Measurements from ENCODE around the gene BSPH1.
"Not testable (repeated sequence)": the region's sequence is repeated elsewhere in the genome, so short reads cannot be mapped to it uniquely, and the experiment has no call there.

The BSPH1 gene
- 0 to 0.77 (median 0) reads per million in 17 experiments for total RNA-seq

GRCh38 chr19:47992070-47992469 is at the start of gene BSPH1:
Gene BSPH1 (minus strand): TSS chr19:47992170. CDS start chr19:47992081, 89 bp downstream.
- no peak for DNase-seq

- no peak for DNase-seq
Measured at GRCh38 chr19:48036765-48037164, 44.8 kb upstream of the BSPH1 start.

GRCh38 chr19:48033604-48034003 is 41.6 kb upstream of the BSPH1 start:
- no peak for DNase-seq

- no peak for DNase-seq
Measured at GRCh38 chr19:48030073-48030472, 38.1 kb upstream of the BSPH1 start.

GRCh38 chr19:48029431-48029830 is 37.5 kb upstream of the BSPH1 start:
- no peak for DNase-seq

GRCh38 chr19:48025480-48025879 is 33.5 kb upstream of the BSPH1 start:
- no peak for DNase-seq

- no peak for DNase-seq
Measured at GRCh38 chr19:48023518-48023917, 31.5 kb upstream of the BSPH1 start.

- DNase-seq = no peak
Measured at GRCh38 chr19:48023011-48023410, 31.0 kb upstream of the BSPH1 start.

GRCh38 chr19:48020686-48021085 is 28.7 kb upstream of the BSPH1 start:
- peak; percentile 56 to 74 (median 60) for DNase-seq

GRCh38 chr19:48010932-48011758 is 19.2 kb upstream of the BSPH1 start:
- DNase-seq = no peak

- peak in 1 of 4 experiments; percentile 6 for DNase-seq
Measured at GRCh38 chr19:48006762-48007161, 14.8 kb upstream of the BSPH1 start.

- DNase-seq = no peak
Measured at GRCh38 chr19:48004236-48004635, 12.3 kb upstream of the BSPH1 start.

GRCh38 chr19:48000846-48001245 is 8.9 kb upstream of the BSPH1 start:
- DNase-seq = no peak

- DNase-seq = no peak
Measured at GRCh38 chr19:47998800-47999199, 6.8 kb upstream of the BSPH1 start.

- no peak for DNase-seq
Measured at GRCh38 chr19:47996230-47996727, 4.3 kb upstream of the BSPH1 start.

GRCh38 chr19:47994209-47994802 is 2.3 kb upstream of the BSPH1 start, which contains the start of gene ELSPBP1:
Gene ELSPBP1 (plus strand): TSS chr19:47994632. CDS start chr19:48008668, 14,036 bp downstream.
- no peak for DNase-seq

- no peak for DNase-seq
Measured at GRCh38 chr19:47991191-47991808, 670 bp downstream of the BSPH1 start.

GRCh38 chr19:47973529-47973928 is 18.4 kb downstream of the BSPH1 start:
- no peak for DNase-seq

GRCh38 chr19:47955936-47956335 is 36.0 kb downstream of the BSPH1 start:
- DNase-seq = not testable (repeated sequence)

GRCh38 chr19:47952132-47952531 is 39.8 kb downstream of the BSPH1 start:
- DNase-seq = not testable (repeated sequence)

GRCh38 chr19:47949852-47950521 is 42.0 kb downstream of the BSPH1 start:
- not testable (repeated sequence) for DNase-seq

GRCh38 chr19:47928581-47928980 is 63.4 kb downstream of the BSPH1 start:
- DNase-seq = not testable (repeated sequence)

GRCh38 chr19:47920107-47920506 is 71.9 kb downstream of the BSPH1 start:
- DNase-seq = not testable (repeated sequence)
